Mucosa of gallbladder (tissue), 1 donor: ENCODE results near the gene CNKSR1. TPM values are rescaled to one million over a fixed set of nuclear protein-coding genes. Genes with fewer than 3 reads are reported as not detected.
"Not testable (repeated sequence)": the region's sequence is repeated elsewhere in the genome, so short reads cannot be mapped to it uniquely, and the experiment has no call there.

Experiments
- DNase-seq: peaks from one replicate; pipeline ENCODE4 v3.0.0-alpha.2; 2020; ENCODE audit warnings: low spot score
- total RNA-seq: library from RNA; stranded (reverse); gene quantifications from one replicate; pipeline ENCODE4 v1.2.1, GENCODE V29; 2021
- donor health status: DM: no; HTN: no; CAD: no.

The CNKSR1 gene
- total RNA-seq, 1 donor from 2014 or later, result 36.0 TPM

DNA sequence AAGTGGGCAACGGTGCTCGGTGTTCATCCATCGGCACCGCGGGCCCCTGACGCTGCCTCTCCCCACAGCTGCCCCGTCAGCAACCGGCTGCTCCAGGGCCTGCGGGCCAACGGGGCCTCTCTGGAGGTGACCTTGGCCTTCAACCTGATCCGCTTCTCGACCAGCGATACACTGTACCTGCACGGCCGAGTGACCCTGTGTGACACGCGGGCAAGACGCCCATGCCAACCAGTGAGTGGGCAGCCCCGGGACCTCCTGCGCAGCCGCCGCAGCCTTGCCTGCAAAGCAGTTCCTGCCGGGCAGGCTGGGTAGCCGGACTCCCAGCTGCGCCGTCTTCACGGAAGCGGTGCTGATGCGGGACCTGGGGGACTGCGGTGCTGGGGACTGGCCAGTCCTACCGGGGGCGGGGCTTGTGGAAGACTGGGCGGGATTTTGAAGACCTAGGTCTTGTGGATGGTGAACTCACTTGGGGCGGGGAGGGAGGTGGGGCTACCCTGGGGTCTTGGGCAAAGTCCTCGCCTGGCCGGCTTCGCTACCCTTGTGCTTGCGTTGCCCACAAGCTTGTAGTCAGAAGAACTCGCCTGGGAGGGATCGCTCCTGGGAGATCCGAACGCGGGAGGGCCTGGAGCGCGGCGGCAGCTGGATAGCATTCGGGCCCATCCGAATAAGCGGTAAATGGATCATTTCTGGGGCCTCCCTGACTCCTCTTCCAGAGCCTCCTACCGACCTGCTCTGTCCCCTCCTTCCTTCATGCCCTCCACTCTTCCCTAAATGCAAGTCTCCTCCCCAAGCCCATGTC lies 47.9 kb downstream of the CNKSR1 start:
- peak; percentile 83 for DNase-seq

DNA sequence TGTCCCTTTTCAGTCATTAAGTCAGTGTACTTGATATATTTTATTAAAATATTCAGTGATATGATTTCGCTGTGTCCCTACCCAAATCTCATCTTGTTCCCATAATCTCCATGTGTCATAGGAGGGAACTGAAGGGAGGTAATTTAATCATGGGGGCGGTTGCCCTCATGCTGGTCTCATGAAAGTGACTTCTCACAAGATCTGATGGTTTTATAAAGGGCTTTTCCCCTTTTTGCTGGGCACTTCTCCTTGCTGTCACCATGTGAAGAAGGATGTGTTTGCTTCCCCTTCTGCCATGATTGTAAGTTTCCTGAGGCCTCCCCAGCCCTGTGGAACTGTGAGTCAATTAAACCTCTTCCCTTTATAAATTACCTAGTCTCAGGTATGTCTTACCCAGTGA lies 53.4 kb downstream of the CNKSR1 start:
- not testable (repeated sequence) for DNase-seq

DNA sequence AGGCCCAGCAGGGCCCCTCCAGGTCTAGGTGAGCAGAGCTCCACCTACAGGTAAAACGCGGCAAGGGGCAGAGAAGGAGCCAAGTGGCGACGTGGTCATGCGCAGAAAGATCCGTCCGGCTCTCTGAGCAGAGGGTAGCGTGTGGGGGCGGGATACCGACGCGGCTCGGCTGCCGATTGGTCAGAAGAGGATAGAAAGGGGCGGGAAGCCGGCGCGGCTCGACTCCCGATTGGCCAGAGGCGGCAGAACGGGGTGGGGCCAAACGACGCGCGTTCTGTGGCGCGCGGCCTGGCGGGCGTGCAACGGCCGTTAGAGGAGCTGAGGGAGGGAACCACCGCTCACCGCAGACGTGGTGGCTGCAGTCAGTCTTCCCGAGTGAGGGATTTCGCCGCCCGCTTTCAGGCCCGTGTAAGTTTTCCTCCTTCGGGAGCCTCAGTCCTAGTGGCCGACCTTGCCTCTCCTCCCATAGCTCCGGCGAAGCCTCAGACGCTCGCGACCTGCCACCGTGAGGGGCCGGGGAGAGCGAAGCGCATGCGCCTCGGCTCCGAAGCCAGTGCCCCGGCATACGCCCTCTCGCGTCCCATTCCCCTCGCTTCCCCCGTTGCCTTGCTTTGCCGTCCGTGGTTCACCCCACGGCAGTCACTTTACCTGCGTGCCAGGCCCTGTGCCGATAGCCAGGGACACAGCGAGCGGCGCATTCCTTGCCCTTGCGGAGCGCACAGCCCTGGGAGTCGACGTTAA lies 56.8 kb downstream of the CNKSR1 start, which contains the start of gene CEP85:
Gene CEP85, plus strand, starts transcription at position 298 of the 741 bp plus-strand sequence. CDS start 5,584 bp downstream, outside the sequence.
- peak; percentile 99 for DNase-seq

DNA sequence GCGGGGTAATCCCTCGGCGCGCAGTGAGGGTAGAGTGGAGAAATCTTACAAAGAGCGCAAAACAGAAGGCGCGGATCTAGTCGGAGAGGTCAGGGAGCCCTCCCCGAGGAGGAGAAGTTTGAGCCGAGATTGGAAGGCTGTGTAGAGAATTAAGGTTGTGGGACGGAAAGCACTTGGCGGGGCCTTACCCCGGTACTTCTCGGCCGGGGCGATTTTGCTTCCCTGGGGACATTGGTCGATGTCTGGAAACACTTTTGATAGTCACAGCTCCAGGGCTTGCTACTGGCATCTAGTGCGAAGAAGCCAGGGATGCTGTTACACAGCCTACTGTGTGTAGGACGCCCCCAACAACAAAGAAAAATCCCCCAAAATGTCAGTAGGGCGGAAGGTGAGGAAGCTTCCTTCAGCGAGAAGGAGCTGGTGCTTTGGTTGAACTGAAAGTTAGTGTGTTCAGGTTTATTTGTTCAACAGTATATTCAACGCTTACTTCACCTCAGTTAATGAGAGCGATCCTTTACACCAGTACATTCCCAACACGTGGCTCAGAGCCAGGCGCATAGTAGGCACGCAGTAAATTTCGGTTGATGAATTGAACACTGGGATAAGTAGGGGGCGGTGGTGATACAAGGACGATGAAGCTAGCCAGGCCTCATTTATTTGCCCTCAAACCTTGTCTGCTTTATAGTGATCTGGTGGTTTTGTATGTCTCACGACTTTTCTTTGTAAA lies 57.5 kb downstream of the CNKSR1 start:
- no peak for DNase-seq

GRCh38 chr1:26237230-26237966 lies 60.1 kb downstream of the CNKSR1 start:
- DNase-seq, result no peak

Other genes with a start within 250 kb of the CNKSR1 start
- gene PAFAH2, start 179.4 kb upstream of the CNKSR1 start, total RNA-seq, result 43.6 TPM
- 1.6 TPM for gene EXTL1, start 155.7 kb upstream of the CNKSR1 start, total RNA-seq
- 166 TPM for gene SLC30A2, start 131.4 kb upstream of the CNKSR1 start, total RNA-seq
- gene TRIM63, start 109.9 kb upstream of the CNKSR1 start, total RNA-seq, result 6.1 TPM
- gene PDIK1L, start 65.7 kb upstream of the CNKSR1 start, total RNA-seq, result 19.0 TPM
- 2.8 TPM for gene FAM110D, start 18.4 kb upstream of the CNKSR1 start, total RNA-seq
- not detected for gene C1orf232, start 8.5 kb upstream of the CNKSR1 start, total RNA-seq
- gene ZNF593, start 7.6 kb upstream of the CNKSR1 start, total RNA-seq, result 28.1 TPM
- 0.29 TPM for gene ZNF593OS, start 5.7 kb upstream of the CNKSR1 start, total RNA-seq
- gene CATSPER4, start 13.1 kb downstream of the CNKSR1 start, total RNA-seq, result not detected
- gene CEP85, start 56.7 kb downstream of the CNKSR1 start, total RNA-seq, result 10.0 TPM
- gene SH3BGRL3, start 102.6 kb downstream of the CNKSR1 start, total RNA-seq, result 133 TPM
- gene UBXN11, start 129.1 kb downstream of the CNKSR1 start, total RNA-seq, result 21.3 TPM
- 21.1 TPM for gene CD52, start 140.5 kb downstream of the CNKSR1 start, total RNA-seq
- 25.5 TPM for gene CRYBG2, start 176.6 kb downstream of the CNKSR1 start, total RNA-seq
- 2.9 TPM for gene ZNF683, start 195.3 kb downstream of the CNKSR1 start, total RNA-seq
- 1.4 TPM for gene LIN28A, start 233.3 kb downstream of the CNKSR1 start, total RNA-seq